HepG2 (cell line): ENCODE results near the gene ENC1. TPM values are rescaled to one million over a fixed set of nuclear protein-coding genes. Genes with fewer than 3 reads are reported as not detected.
A peak's percentile ranks its signal among the peaks of the same experiment; 100 is the strongest.

Source experiments
- ATAC-seq: fragments of 200-7000 bp; cut with Tn5 transposase; 3 replicates; pipeline ENCODE4 v1.9.1; 2020; ENCODE audit warnings: mild to moderate bottlenecking, moderate library complexity
- BruUV-seq: library from RNA; stranded (reverse); fragments of 400-500 nt; replicated peaks from 2 replicates; lab custom pipeline; 2021; lab: Mats Ljungman, UMichigan
- CTCF ChIA-PET: fragments of 300-600 bp; formaldehyde crosslinking; extraction: SDS; loops from one replicate; lab custom pipeline; 2021; ENCODE audit warnings: low total read pairs, inconsistent platforms, low intra/inter-chr PET ratio; lab: Yijun Ruan, JAX
- POLR2A ChIA-PET: fragments of 350-600 bp; sonication (Branson Sonifier 250); formaldehyde crosslinking; loops from one replicate; lab custom pipeline; 2020; ENCODE audit warnings: antibody characterized with exemption, inconsistent platforms; lab: Yijun Ruan, JAX
- DNase-seq: peaks from one replicate; pipeline ENCODE4 v3.0.0-alpha.2; 2015; ENCODE audit warnings: low spot score
- FAIRE-seq: peaks from 3 replicates; lab custom pipeline; 2011; peaks lifted over from hg19 to GRCh38; lab: Jason Lieb, UNC
- H2AFZ ChIP-seq: one replicate; pipeline ENCODE4 v1.6.1; 2011; ENCODE audit warnings: low read length, inconsistent platforms
- H3K27ac ChIP-seq: fragments of 300-600 bp; 3 replicates; pipeline ENCODE4 v1.8.0; 2011; ENCODE audit warnings: mixed run types, mild to moderate bottlenecking, mixed read lengths, low read length, inconsistent platforms; ENCODE audit not compliant: insufficient read depth; ENCODE audit errors: extremely low read length
- H3K27me3 ChIP-seq, 2 experiments: fragments of 200-600 bp in 1 of 2; 2 replicates in 1 of 2; 3 replicates in 1 of 2; pipeline versions ENCODE4 v1.6.0 to v1.8.0; 2011; ENCODE audit warnings: low read length in 2 of 2, mild to moderate bottlenecking in 2 of 2, moderate library complexity in 2 of 2, inconsistent platforms in 1 of 2; ENCODE audit not compliant: insufficient read depth in 2 of 2, control insufficient read depth in 1 of 2
- H3K36me3 ChIP-seq, 2 experiments: fragments of 200-600 bp in 1 of 2; replicated peaks in 1 of 2; 2 replicates in 1 of 2; 3 replicates in 1 of 2; pipeline versions ENCODE4 v1.5.1 to v1.8.0; 2011; ENCODE audit warnings: low read length in 2 of 2, inconsistent platforms in 1 of 2; ENCODE audit not compliant: insufficient read depth in 2 of 2, control insufficient read depth in 1 of 2
- H3K4me1 ChIP-seq: 2 replicates; pipeline ENCODE4 v1.5.1; 2012; ENCODE audit warnings: low read length, inconsistent platforms; ENCODE audit not compliant: insufficient read depth
- H3K4me2 ChIP-seq: 2 replicates; pipeline ENCODE4 v1.6.0; 2011; ENCODE audit warnings: low read depth, low read length, inconsistent platforms
- H3K4me3 ChIP-seq, 3 experiments: fragments of 200-600 bp in 1 of 3; sonication (generic), shearing (Covaris generic) in 1 of 3; replicated peaks in 1 of 3; 2 replicates each; pipeline ENCODE4 v1.5.1; 2011 to 2016; ENCODE audit warnings: low read length in 3 of 3, inconsistent platforms in 2 of 3, low read depth in 2 of 3, mild to moderate bottlenecking in 2 of 3, control low read depth in 1 of 3, mixed read lengths in 1 of 3; ENCODE audit not compliant: insufficient read depth in 1 of 3
- H3K79me2 ChIP-seq: one replicate; pipeline ENCODE4 v1.6.1; 2011; ENCODE audit warnings: low read length, inconsistent platforms; ENCODE audit not compliant: insufficient read depth
- H3K9ac ChIP-seq: 2 replicates; pipeline ENCODE4 v1.6.0; 2011; ENCODE audit warnings: mild to moderate bottlenecking, low read depth, low read length, inconsistent platforms; ENCODE audit not compliant: insufficient read depth
- H3K9me3 ChIP-seq: 2 replicates; pipeline ENCODE4 v1.5.1; 2012; ENCODE audit warnings: mild to moderate bottlenecking, low read length
- H4K20me1 ChIP-seq: 2 replicates; pipeline ENCODE4 v1.6.0; 2011; ENCODE audit warnings: inconsistent platforms, mild to moderate bottlenecking, low read length, moderate library complexity; ENCODE audit not compliant: insufficient read depth
- HNRNPL ChIP-seq: fragments of 200-400 bp; formaldehyde crosslinking; IDR thresholded peaks from 2 replicates; pipeline ENCODE4 v1.6.1; 2017; ENCODE audit warnings: mild to moderate bottlenecking, low read depth, low read length
- MBD4 ChIP-seq: IDR thresholded peaks from 2 replicates; pipeline ENCODE4 v1.6.1; 2012; ENCODE audit warnings: low read length, inconsistent platforms, borderline replicate concordance
- RBFOX2 ChIP-seq: fragments of 200-400 bp; formaldehyde crosslinking; IDR thresholded peaks from 2 replicates; pipeline ENCODE4 v1.6.1; 2017; ENCODE audit warnings: low read depth, mild to moderate bottlenecking, low read length
- RBM22 ChIP-seq: fragments of 200-400 bp; formaldehyde crosslinking; optimal IDR thresholded peaks from 2 replicates; pipeline ENCODE3; 2017; ENCODE audit warnings: mild to moderate bottlenecking, low read length, moderate library complexity
- SOX6 ChIP-seq, 2 experiments: fragments of 450-650 bp in 1 of 2; sonication (generic) in 1 of 2; formaldehyde crosslinking in 1 of 2; IDR thresholded peaks; 2 replicates each; pipeline versions ENCODE4 v1.4.0 to v1.6.1; 2017 to 2020; ENCODE audit warnings: antibody characterized with exemption in 1 of 2, mild to moderate bottlenecking in 1 of 2, missing genetic modification reagents in 1 of 2
- TBX2 ChIP-seq: sonication (generic); formaldehyde crosslinking; IDR thresholded peaks from 2 replicates; pipeline ENCODE4 v1.5.0; 2020; ENCODE audit warnings: missing genetic modification reagents, mild to moderate bottlenecking, borderline replicate concordance
- TEAD3 ChIP-seq: optimal IDR thresholded peaks from 2 replicates; pipeline ENCODE3; 2016; ENCODE audit warnings: borderline replicate concordance
- WGBS: methylation state at CpG from one replicate; pipeline ENCODE4 v1.1.6; 2017; ENCODE audit warnings: low lambda C conversion rate; 5-methylcytosine and 5-hydroxymethylcytosine counted together
- in situ Hi-C: cut with HindIII; loops from 2 replicates; pipeline ENCODE4 v1.10.0; 2017; ENCODE audit warnings: low pct_unique_long_range_greater_than_20kb; ENCODE audit not compliant: extremely low pct_ligation_motif_present
- intact Hi-C: fragments of 100-400 bp; cut with micrococcal nuclease; formaldehyde crosslinking; loops from one replicate; pipeline ENCODE4 v1.10.0; 2022; ENCODE audit not compliant: unreplicated experiment
- polyA plus RNA-seq, 8 experiments: library from polyadenylated mRNA; depleted of rRNA in 3 of 8; stranded (reverse) in 7 of 8; unstranded in 1 of 8; fragments of >200 nt; fragmentation: Illumina TruSeq in 4 of 8; extraction: Trizol in 4 of 8; gene quantifications; 2 replicates each; pipeline versions ENCODE4 v1.2.1 to v1.2.3, GENCODE V29; 2011 to 2016; ENCODE audit warnings: low read depth in 4 of 8, missing spikeins in 1 of 8, mixed read lengths in 1 of 8; ENCODE audit not compliant: insufficient read depth in 1 of 8
- total RNA-seq, 5 experiments: library from RNA; depleted of rRNA; stranded (reverse); fragments of >200 nt; fragmentation: Illumina TruSeq; extraction: Trizol; gene quantifications; 2 replicates each; pipeline ENCODE4 v1.2.3, GENCODE V29; 2016; ENCODE audit warnings: low read depth in 1 of 5
- TF ChIP-seq, protein P1 (sequence below), 2 experiments: fragments of 450-650 bp in 1 of 2; sonication (generic) in 1 of 2; formaldehyde crosslinking in 1 of 2; IDR thresholded peaks; 2 replicates each; pipeline versions ENCODE4 v1.6.1 to v1.8.0; 2016 to 2022; ENCODE audit warnings: antibody characterized with exemption in 1 of 2, mild to moderate bottlenecking in 1 of 2, missing genetic modification reagents in 1 of 2
- TF ChIP-seq, protein P2 (sequence below), 2 experiments: fragments of 450-650 bp in 1 of 2; sonication (generic) in 1 of 2; formaldehyde crosslinking; IDR thresholded peaks; 2 replicates each; pipeline versions ENCODE4 v1.5.0 to v1.8.0; 2020 to 2022; ENCODE audit warnings: mild to moderate bottlenecking in 1 of 2, missing genetic modification reagents in 1 of 2

Gene ENC1
- total and polyA plus RNA-seq, 2 of the 13 experiments (the other 11 are each of a cell fraction or from before 2014, with no cell fraction given) = 63.8 to 64.4 TPM

DNA sequence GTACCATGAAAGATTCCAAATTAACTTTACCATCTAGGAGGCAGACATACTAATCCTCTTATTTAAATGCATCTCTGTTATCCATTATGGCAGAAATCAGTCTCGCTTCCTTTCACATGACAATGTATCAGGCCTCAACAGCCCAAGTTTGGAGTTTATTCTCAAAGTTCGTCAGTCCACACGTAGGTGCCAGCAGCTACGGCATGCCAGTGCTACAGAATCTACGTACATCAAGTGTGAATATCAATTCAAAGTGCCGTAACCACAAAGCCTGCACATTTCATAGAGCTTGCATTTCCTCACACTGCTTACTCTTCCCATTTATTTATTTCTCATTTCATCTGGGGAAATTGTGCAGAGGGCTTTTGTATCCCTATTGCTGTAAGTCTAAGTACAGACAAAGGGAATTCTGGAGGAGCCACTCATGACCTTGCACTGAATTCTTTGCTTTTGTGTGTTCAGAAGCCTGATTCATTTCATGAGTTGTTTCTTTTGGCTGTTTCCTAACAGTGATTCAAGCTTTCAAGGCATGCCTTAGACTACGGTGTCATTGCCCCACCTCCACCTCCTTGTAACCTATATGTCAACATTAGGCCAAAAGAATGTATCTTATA lies 10.0 kb downstream of the ENC1 start:
- in situ Hi-C loops = no loop called here
- ChIA-PET CTCF (no interaction called here), POLR2A (interaction anchor here (1.1 to 6.6 kb wide), 3 partner anchors 10 to 215 kb away, joined by 3 to 51 read pairs (median 4); partner anchors contain the start of gene ENC1)
- peaks cover 99% of the 10 kb centered on the region for H3K4me1 ChIP-seq
- no peak for FAIRE-seq
- H3K79me2 ChIP-seq = peaks cover 53% of the 10 kb centered on the region
- 91% methylated on average over 7 of the region's 7 CpGs for WGBS
- no peaks in the 10 kb centered on the region for H3K9me3 ChIP-seq
- no peak overlapping the region for H3K4me2 ChIP-seq
- no peak overlapping the region for H3K4me3 ChIP-seq
- H4K20me1 ChIP-seq = peaks cover 57% of the 10 kb centered on the region
- DNase-seq = no peak
- no TSS peak for BruUV-seq
- no peak overlapping the region for H3K27ac ChIP-seq
- intact Hi-C loops = loop anchor here (5.0 kb wide), 1 partner anchor 33 kb away; no protein-coding TSS in a partner anchor
- H3K36me3 ChIP-seq = peaks cover 30 to 63% of the 10 kb centered on the region in 2 experiments
- no peak overlapping the region for H2AFZ ChIP-seq
- no peaks in the 10 kb centered on the region for H3K27me3 ChIP-seq
- H3K9ac ChIP-seq = no peak overlapping the region
- no peak for ATAC-seq
- TF ChIP-seq RBM22 = peak; percentile 90
- TF ChIP-seq TEAD3 (CRISPR knock-in tag) = no peak
- no peak for TF ChIP-seq HNRNPL
- no peak for TF ChIP-seq TBX2 (CRISPR knock-in tag)
- peak; percentile 63 for TF ChIP-seq RBFOX2
- TF ChIP-seq, protein P1, sequence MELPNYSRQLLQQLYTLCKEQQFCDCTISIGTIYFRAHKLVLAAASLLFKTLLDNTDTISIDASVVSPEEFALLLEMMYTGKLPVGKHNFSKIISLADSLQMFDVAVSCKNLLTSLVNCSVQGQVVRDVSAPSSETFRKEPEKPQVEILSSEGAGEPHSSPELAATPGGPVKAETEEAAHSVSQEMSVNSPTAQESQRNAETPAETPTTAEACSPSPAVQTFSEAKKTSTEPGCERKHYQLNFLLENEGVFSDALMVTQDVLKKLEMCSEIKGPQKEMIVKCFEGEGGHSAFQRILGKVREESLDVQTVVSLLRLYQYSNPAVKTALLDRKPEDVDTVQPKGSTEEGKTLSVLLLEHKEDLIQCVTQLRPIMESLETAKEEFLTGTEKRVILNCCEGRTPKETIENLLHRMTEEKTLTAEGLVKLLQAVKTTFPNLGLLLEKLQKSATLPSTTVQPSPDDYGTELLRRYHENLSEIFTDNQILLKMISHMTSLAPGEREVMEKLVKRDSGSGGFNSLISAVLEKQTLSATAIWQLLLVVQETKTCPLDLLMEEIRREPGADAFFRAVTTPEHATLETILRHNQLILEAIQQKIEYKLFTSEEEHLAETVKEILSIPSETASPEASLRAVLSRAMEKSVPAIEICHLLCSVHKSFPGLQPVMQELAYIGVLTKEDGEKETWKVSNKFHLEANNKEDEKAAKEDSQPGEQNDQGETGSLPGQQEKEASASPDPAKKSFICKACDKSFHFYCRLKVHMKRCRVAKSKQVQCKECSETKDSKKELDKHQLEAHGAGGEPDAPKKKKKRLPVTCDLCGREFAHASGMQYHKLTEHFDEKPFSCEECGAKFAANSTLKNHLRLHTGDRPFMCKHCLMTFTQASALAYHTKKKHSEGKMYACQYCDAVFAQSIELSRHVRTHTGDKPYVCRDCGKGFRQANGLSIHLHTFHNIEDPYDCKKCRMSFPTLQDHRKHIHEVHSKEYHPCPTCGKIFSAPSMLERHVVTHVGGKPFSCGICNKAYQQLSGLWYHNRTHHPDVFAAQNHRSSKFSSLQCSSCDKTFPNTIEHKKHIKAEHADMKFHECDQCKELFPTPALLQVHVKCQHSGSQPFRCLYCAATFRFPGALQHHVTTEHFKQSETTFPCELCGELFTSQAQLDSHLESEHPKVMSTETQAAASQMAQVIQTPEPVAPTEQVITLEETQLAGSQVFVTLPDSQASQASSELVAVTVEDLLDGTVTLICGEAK (IDR thresholded peaks at IDR 0.05) = no peak
- TF ChIP-seq, protein P1 (CRISPR knock-in tag; IDR thresholded peaks at IDR 0.05) = no peak
- TF ChIP-seq SOX6 (IDR thresholded peaks at IDR 0.05) = no peak
- TF ChIP-seq SOX6 (CRISPR knock-in tag; IDR thresholded peaks at IDR 0.05) = 0 out of 2 replicates have a peak, but pooled peaks have one; percentile 2
- TF ChIP-seq MBD4 = 0 out of 2 replicates have a peak, but pooled peaks have one; percentile 6
- TF ChIP-seq, protein P2, sequence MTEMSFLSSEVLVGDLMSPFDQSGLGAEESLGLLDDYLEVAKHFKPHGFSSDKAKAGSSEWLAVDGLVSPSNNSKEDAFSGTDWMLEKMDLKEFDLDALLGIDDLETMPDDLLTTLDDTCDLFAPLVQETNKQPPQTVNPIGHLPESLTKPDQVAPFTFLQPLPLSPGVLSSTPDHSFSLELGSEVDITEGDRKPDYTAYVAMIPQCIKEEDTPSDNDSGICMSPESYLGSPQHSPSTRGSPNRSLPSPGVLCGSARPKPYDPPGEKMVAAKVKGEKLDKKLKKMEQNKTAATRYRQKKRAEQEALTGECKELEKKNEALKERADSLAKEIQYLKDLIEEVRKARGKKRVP (CRISPR knock-in tag; IDR thresholded peaks at IDR 0.05) = no peak
